ENCODE results near the gene OTOGL.
"Not testable (repeated sequence)": the region's sequence is repeated elsewhere in the genome, so short reads cannot be mapped to it uniquely, and the experiment has no call there.

Gene OTOGL

DNA sequence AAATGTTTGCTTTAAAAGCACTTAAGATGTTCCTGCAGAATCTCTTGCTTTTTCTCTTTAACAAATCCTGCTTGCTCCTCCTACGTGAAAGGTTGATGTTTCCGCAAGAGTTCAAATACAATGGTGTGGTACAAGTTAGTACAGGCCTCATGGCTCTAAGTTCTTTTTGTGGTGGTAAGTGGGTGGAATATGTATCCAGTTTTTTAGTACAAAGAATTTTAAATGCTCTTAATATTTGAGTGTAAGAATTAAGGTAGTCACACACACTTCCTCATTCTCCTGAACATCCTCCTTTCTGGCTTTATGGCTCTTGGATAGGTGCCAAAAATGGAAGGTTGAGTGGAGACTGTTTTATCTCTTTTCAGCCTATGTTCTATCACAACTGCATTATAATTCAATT is 1.8 kb downstream of the OTOGL start:
- Mint-ChIP-seq H3K27ac (no peak overlapping the region), H3K4me3 (no peak overlapping the region), H3K27me3 (ENCODE audit: low read depth) (no peaks in the 10 kb centered on the region), H3K9me3 (no peaks in the 10 kb centered on the region), H3K36me3 (ENCODE audit: low read depth) (no peaks in the 10 kb centered on the region), H3K4me1 (ENCODE audit: low read depth) (no peaks in the 10 kb centered on the region)

DNA sequence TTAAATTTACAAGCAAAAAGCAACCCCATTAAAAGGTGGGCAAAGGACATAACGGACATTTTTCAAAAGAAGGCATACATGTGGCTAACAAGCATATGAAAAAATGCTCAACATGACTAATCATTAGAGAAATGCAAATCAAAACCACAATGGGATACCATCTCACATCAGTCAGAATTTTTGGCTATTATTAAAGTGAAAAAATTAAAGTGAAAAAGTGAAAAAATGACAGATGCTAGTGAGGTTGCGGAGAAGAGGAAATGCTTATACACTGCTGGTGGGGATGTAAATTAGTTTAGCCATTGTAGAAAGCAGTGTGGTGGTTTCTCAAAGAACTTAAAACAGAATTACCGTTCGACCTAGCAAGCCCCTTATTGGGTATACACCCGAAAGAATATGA is 7.9 kb downstream of the OTOGL start:
- Mint-ChIP-seq H3K27ac (no peak overlapping the region), H3K27me3 (ENCODE audit: low read depth) (no peaks in the 10 kb centered on the region), H3K4me3 (no peak overlapping the region), H3K4me1 (ENCODE audit: low read depth) (no peaks in the 10 kb centered on the region), H3K9me3 (no peaks in the 10 kb centered on the region), H3K36me3 (ENCODE audit: low read depth) (no peaks in the 10 kb centered on the region)

DNA sequence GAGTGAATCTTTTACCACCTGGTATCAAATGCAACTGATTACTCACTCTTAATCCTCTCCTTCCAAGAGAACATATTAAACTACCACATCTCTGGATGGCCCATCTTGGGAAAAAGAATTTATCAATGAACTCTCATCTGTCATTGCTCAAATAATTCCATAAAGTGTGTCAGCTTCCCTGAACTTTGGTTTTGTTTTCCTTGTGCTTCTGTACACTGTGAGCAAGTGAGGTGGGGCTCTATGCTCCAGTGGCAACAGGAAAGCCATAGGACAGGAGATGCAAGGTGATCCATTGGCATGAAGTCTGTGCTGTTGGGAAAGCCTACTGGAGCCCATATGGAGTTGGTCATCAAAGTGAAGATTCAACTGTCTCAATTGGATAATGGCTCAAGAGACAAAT is 17.4 kb downstream of the OTOGL start:
- Mint-ChIP-seq H3K27me3 (ENCODE audit: low read depth) (peaks cover 6% of the 10 kb centered on the region), H3K4me1 (ENCODE audit: low read depth) (no peaks in the 10 kb centered on the region), H3K27ac (no peak overlapping the region), H3K36me3 (ENCODE audit: low read depth) (no peaks in the 10 kb centered on the region), H3K9me3 (peaks cover 8% of the 10 kb centered on the region), H3K4me3 (no peak overlapping the region)

DNA sequence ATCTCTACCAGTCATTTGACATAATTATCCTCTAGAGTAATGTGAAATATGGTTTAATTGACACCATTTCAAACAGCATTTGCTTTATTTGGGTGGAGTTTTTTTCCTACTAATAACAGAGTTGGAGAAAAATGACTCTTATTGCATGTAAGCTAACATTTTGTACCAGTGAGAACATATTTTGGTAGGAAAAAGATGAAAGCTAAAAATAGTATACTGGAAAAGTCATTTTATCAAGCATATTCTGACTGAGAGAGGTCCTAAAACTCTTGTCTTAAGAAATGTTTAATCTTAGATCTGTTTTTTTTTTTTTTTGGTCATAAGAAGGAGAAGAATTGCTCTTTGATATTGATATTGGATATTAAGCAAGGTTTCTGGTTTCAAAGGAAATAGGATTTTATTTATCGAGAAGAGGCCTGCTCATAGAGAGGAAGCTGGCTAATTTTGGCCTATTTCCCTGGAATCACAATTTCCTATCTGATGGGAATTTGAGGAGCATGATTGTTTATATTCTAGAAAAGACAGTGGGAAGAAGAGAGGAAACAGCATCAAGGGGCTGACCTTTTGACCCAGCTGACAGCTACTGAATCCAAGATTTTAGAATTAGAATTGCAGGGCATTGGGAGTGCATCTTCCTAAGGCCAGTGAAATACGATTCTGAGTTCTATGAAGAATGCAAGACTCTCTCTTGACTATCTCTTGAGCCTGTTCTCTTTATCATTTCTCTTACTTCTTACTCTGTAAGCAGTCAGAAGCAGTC is 19.4 kb downstream of the OTOGL start:
- Mint-ChIP-seq H3K9me3 (no peaks in the 10 kb centered on the region), H3K4me3 (no peak overlapping the region), H3K4me1 (ENCODE audit: low read depth) (no peaks in the 10 kb centered on the region), H3K27me3 (ENCODE audit: low read depth) (peaks cover 6% of the 10 kb centered on the region), H3K36me3 (ENCODE audit: low read depth) (no peaks in the 10 kb centered on the region), H3K27ac (no peak overlapping the region)

DNA sequence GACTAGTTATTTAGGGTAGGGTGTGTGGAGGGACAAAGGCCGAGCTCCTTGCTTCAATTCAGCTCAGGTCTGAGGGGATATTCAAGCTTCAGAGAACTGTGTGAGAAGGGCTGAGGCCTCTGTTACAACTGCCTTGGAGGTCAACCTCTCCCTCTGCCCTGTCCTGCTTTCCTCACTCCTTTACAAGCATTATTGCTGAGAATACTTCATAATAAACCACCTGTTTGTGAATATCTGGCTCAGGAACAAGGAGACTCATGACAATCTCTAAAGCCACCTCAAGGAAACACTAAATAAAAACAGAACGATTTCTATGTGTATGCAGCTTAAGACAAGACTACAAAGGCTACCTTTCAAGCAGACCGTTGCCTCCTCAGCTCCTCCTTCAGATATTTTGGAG is 21.7 kb downstream of the OTOGL start:
- Mint-ChIP-seq H3K4me1 (ENCODE audit: low read depth) (no peaks in the 10 kb centered on the region), H3K4me3 (no peak overlapping the region), H3K27me3 (ENCODE audit: low read depth) (peaks cover 9% of the 10 kb centered on the region), H3K36me3 (ENCODE audit: low read depth) (no peaks in the 10 kb centered on the region), H3K27ac (no peak overlapping the region), H3K9me3 (no peaks in the 10 kb centered on the region)

DNA sequence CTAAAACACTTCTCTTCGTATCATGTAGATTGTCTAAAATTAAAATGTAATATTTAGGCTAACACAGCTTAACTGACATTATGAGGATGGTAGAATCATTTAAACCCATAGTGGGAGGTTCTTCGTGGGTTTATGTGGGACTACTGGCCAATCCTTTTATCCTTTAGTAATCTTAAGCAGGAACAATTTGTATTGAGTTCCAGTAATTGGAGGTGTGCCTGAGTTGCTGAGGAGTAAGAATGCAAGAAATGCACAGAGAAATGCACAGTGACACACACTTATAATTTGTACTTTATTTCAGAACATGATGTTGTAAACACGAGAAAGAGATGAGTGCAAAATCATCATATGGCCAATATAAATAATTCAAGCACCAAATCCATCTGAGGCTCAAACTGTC is 22.3 kb downstream of the OTOGL start:
- peaks cover 10% of the 10 kb centered on the region for H3K27me3 Mint-ChIP-seq (ENCODE audit: low read depth)
- H3K36me3 Mint-ChIP-seq (ENCODE audit: low read depth): no peaks in the 10 kb centered on the region
- H3K4me3 Mint-ChIP-seq: no peak overlapping the region
- H3K9me3 Mint-ChIP-seq: no peaks in the 10 kb centered on the region
- H3K4me1 Mint-ChIP-seq (ENCODE audit: low read depth): no peaks in the 10 kb centered on the region
- H3K27ac Mint-ChIP-seq: no peak overlapping the region

GRCh38 chr12:80129895-80130530 is 30.7 kb downstream of the OTOGL start:
- H3K4me1 Mint-ChIP-seq (ENCODE audit: low read depth): no peaks in the 10 kb centered on the region
- H3K27me3 Mint-ChIP-seq (ENCODE audit: low read depth): peaks cover 4% of the 10 kb centered on the region
- H3K36me3 Mint-ChIP-seq (ENCODE audit: low read depth): no peaks in the 10 kb centered on the region
- peaks cover 13% of the 10 kb centered on the region for H3K9me3 Mint-ChIP-seq
- no peak overlapping the region for H3K4me3 Mint-ChIP-seq
- no peak overlapping the region for H3K27ac Mint-ChIP-seq

DNA sequence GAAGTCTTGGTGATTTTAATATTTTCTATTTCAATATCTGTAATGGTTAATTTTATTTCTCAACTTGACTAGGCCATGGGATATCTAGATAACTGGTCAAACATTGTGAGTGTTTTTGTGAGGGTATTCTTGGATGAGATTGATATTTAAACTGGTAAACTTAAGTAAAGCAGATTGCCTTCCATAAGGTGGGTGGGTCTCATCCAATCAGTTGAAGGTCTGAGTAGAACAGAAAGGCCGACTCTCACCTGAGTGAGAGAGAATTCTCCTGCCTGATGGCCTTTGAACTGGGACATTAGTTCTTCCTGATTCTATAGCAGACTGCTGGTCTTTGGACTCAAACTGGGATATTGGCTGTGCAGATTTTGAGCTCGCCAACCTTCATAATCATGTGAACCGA is 36.3 kb downstream of the OTOGL start:
- peaks cover 5% of the 10 kb centered on the region for H3K27me3 Mint-ChIP-seq (ENCODE audit: low read depth)
- H3K27ac Mint-ChIP-seq: no peak overlapping the region
- H3K4me3 Mint-ChIP-seq: no peak overlapping the region
- H3K9me3 Mint-ChIP-seq: no peaks in the 10 kb centered on the region
- H3K4me1 Mint-ChIP-seq (ENCODE audit: low read depth): no peaks in the 10 kb centered on the region
- no peaks in the 10 kb centered on the region for H3K36me3 Mint-ChIP-seq (ENCODE audit: low read depth)

DNA sequence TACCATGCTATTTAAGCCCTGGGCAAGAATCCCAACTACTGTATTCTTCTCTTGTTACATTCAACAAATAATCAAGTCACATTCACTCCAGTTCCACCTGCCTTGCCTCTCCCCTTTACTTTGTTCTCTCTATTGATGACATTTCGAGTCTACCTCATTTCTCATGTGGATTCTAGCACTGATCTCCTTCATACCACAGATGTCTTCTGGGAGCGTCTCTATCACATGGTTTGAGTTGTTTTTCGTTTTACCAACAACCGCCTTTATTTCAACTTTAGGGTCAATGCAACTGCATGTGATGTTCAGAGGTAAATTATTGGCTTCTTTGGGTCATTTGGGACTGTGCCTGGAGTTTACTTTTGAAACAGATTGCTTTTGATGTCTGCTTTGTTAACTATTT is 40.7 kb downstream of the OTOGL start:
- Mint-ChIP-seq H3K4me1 (ENCODE audit: low read depth) (peaks cover 2% of the 10 kb centered on the region), H3K27ac (no peak overlapping the region), H3K27me3 (ENCODE audit: low read depth) (peaks cover 8% of the 10 kb centered on the region), H3K9me3 (no peaks in the 10 kb centered on the region), H3K36me3 (ENCODE audit: low read depth) (no peaks in the 10 kb centered on the region), H3K4me3 (no peak overlapping the region)

DNA sequence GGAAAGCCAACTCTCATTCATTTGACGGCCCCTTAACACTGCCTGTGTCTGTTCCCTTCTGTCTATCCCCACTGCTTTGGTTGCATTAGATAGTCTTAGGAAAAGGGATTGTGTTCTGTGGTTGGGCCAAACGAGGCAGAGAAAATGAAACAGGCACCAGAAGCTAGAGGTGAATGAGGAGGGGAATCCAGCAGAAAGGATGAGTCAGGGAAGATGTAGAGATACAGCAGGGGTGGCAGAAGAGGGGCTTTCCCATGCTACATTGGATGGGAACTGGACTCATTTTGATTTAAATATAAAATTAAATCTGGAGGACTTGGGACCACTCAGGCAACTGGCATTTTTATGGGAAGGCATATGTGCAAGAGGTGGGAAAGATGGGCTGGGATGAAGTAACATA is 43.3 kb downstream of the OTOGL start:
- no peaks in the 10 kb centered on the region for H3K9me3 Mint-ChIP-seq
- H3K4me3 Mint-ChIP-seq: no peak overlapping the region
- no peaks in the 10 kb centered on the region for H3K36me3 Mint-ChIP-seq (ENCODE audit: low read depth)
- H3K27ac Mint-ChIP-seq: no peak overlapping the region
- peaks cover 8% of the 10 kb centered on the region for H3K27me3 Mint-ChIP-seq (ENCODE audit: low read depth)
- peaks cover 2% of the 10 kb centered on the region for H3K4me1 Mint-ChIP-seq (ENCODE audit: low read depth)

- H3K27me3 Mint-ChIP-seq (ENCODE audit: low read depth): peaks cover 8% of the 10 kb centered on the region
- H3K4me3 Mint-ChIP-seq: no peak overlapping the region
- peaks cover 2% of the 10 kb centered on the region for H3K4me1 Mint-ChIP-seq (ENCODE audit: low read depth)
Observed at GRCh38 chr12:80143537-80143936, 44.2 kb downstream of the OTOGL start.

DNA sequence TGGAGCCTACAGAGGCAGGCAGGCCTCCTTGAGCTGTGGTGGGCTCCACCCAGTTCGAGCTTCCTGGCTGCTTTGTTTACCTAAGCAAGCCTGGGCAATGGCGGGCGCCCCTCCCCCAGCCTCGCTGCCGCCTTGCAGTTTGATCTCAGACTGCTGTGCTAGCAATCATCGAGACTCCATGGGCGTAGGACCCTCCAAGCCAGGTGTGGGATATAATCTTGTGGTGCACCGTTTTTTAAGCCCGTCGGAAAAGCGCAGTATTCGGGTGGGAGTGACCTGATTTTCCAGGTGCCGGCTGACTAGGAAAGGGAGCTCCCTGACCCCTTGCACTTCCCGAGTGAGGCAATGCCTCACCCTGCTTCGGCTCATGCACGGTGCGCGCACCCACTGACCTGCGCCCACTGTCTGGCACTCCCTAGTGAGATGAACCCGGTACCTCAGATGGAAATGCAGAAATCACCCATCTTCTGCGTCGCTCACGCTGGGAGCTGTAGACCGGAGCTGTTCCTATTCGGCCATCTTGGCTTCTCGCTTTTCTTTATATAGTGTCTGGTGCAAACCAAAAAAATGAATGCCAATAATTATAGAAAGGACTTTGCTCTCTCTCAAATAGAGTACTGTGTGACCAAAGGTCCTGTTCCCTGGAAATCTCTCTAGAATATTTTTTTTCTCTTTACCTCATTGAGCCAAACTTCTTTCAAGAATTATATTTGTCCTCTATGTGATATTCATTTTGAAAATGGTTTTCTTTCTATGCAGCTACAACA is 50.4 kb downstream of the OTOGL start:
- H3K27me3 Mint-ChIP-seq (ENCODE audit: low read depth); H3K27ac Mint-ChIP-seq; H3K4me1 Mint-ChIP-seq (ENCODE audit: low read depth); H3K36me3 Mint-ChIP-seq (ENCODE audit: low read depth); H3K4me3 Mint-ChIP-seq: not testable (repeated sequence)
- H3K9me3 Mint-ChIP-seq: peaks cover 16% of the 10 kb centered on the region

More at GRCh38 chr12:80143537-80143936, 44.2 kb downstream of the OTOGL start:
- Mint-ChIP-seq H3K27ac (no peak overlapping the region), H3K9me3 (no peaks in the 10 kb centered on the region), H3K36me3 (ENCODE audit: low read depth) (no peaks in the 10 kb centered on the region)

DNA sequence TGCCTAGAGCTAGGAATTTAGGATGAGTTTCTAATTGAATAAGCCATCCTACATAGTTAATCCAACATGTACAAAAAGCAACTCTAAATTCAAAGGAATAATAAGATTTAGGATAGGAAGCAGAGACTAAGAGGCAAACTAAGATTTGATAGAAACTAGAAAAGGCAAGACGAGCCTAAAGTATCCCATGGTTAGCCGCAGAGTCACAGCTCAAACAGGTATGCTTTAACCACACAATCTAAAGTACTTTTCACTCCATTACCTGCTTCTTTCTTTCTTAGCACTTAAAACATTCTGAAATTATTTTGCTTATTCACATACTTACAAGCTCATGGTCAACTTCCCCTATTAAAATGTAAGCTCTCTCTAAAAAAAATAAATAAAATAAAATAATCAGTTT is 51.8 kb downstream of the OTOGL start:
- H3K27me3 Mint-ChIP-seq (ENCODE audit: low read depth): no peaks in the 10 kb centered on the region
- peaks cover 22% of the 10 kb centered on the region for H3K9me3 Mint-ChIP-seq
- peaks cover 12% of the 10 kb centered on the region for H3K4me1 Mint-ChIP-seq (ENCODE audit: low read depth)
- no peaks in the 10 kb centered on the region for H3K36me3 Mint-ChIP-seq (ENCODE audit: low read depth)
- no peak overlapping the region for H3K4me3 Mint-ChIP-seq
- H3K27ac Mint-ChIP-seq: no peak overlapping the region

DNA sequence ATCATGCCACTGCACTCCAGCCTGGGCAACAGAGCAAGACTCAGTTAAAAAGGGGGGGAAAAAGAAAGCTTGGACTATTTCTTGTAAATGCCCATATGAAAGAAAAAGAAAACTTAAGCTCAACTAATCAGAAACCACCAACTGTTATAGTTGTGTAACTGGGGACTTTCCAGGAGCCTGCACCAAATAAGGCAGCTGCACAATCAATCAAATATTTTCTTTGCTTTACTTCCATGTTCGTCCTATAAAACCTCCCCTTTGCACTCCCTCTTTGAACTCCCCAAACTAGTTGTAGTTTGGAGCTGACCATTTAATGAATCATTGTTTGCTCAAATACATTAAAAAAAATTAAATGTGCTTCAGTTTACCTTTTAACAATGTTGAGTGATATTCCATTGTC is 54.9 kb downstream of the OTOGL start:
- H3K27ac Mint-ChIP-seq: peak overlapping the region; percentile 37
- H3K4me3 Mint-ChIP-seq: no peak overlapping the region
- H3K36me3 Mint-ChIP-seq (ENCODE audit: low read depth): no peaks in the 10 kb centered on the region
- H3K27me3 Mint-ChIP-seq (ENCODE audit: low read depth): no peaks in the 10 kb centered on the region
- peaks cover 33% of the 10 kb centered on the region for H3K9me3 Mint-ChIP-seq
- peaks cover 13% of the 10 kb centered on the region for H3K4me1 Mint-ChIP-seq (ENCODE audit: low read depth)

- peaks cover 13% of the 10 kb centered on the region for H3K4me1 Mint-ChIP-seq (ENCODE audit: low read depth)
- no peaks in the 10 kb centered on the region for H3K36me3 Mint-ChIP-seq (ENCODE audit: low read depth)
- peaks cover 25% of the 10 kb centered on the region for H3K9me3 Mint-ChIP-seq
- H3K4me3 Mint-ChIP-seq: no peak overlapping the region
- H3K27me3 Mint-ChIP-seq (ENCODE audit: low read depth): no peaks in the 10 kb centered on the region
- no peak overlapping the region for H3K27ac Mint-ChIP-seq
Observed at GRCh38 chr12:80156306-80156705, 57.0 kb downstream of the OTOGL start.
